Measurements from ENCODE around the gene CCDC138.
"Not testable (repeated sequence)": the region's sequence is repeated elsewhere in the genome, so short reads cannot be mapped to it uniquely, and the experiment has no call there.

CCDC138 gene

DNA sequence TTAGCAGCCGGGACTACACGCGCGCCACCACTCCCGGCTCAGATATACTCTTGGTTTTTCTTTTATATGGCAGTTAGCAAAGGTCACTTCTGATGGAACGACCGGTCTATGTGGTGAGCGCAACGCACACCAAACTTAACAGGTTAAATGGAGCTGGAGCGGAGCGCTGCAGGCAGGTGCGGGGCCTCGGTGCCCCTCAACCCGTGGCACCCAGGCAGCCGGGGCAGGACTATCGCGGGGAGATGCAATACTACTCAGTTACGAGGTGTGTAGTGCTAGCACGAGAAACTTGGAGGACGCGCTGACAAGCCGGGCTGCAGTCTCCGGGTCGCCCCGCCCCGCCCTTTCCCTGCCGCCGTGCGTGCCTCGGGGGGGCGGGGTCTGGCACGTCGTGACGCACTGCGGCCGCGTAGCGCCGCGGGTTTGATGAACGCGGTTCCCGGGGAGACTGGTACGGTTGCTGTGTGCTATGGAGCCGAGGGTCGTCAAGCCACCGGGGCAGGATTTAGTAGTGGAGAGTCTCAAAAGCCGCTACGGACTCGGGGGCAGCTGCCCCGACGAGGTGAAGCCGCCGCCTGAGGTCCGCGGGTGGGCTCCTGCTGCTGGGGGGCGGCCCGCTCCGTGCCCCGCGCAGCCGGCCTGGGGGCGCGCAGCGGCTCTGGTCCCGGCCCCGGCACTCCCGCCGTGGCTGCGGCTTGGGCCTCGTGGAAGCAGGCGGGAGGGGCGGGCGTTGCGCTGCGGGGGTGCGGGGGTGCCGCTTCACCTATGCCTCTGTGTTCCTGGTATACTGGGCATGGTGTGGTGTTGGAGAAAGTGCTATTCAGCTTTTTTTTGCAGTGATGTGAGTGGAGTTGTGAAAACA, at the start of gene CCDC138:
TSS of gene CCDC138 (plus strand) at position 418 of the 862 bp plus-strand sequence. CDS start at position 470, 52 bp downstream.
- DNase-seq (ENCODE audit: low read depth), result peak; percentile 45

- not testable (repeated sequence) for DNase-seq (ENCODE audit: low read depth)
These were observed 28.6 kb upstream of the CCDC138 start for GRCh38 chr2:108757973-108758372.

DNA sequence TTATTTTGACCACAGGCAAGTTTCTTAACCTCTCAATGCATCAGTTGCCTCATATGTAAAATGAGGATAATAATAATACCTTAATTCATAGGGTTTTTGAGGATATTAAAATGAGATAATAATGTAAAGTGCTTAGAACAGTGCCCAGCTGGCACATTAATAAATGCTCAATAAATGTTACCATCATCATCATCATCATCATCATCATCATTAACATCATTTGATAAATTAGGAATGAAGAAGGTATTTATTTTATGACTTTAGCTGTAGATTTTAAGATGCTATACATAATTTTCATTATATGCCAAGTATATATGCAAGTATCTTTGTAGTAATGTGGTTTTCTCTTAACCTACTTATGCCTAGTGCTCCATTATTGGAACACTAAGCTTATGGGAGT, 24.0 kb upstream of the CCDC138 start:
- DNase-seq (ENCODE audit: low read depth), result not testable (repeated sequence)

DNA sequence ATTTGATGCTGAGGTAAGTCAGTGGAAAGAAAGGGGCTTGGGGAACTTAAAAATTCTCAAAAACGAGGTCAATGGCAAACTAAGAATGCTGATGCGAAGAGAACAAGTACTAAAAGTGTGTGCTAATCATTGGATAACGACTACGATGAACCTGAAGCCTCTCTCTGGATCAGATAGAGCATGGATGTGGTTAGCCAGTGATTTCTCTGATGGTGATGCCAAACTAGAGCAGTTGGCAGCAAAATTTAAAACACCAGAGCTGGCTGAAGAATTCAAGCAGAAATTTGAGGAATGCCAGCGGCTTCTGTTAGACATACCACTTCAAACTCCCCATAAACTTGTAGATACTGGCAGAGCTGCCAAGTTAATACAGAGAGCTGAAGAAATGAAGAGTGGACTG, 19.9 kb upstream of the CCDC138 start:
- DNase-seq (ENCODE audit: low read depth), result not testable (repeated sequence)

- DNase-seq (ENCODE audit: low read depth), result not testable (repeated sequence)
These were observed 18.7 kb upstream of the CCDC138 start for GRCh38 chr2:108767859-108768258.

- no peak for DNase-seq (ENCODE audit: low read depth)
These were observed 10.1 kb upstream of the CCDC138 start for GRCh38 chr2:108776475-108776874.

GRCh38 chr2:108778857-108779256, 7.7 kb upstream of the CCDC138 start:
- DNase-seq (ENCODE audit: low read depth), result no peak

DNA sequence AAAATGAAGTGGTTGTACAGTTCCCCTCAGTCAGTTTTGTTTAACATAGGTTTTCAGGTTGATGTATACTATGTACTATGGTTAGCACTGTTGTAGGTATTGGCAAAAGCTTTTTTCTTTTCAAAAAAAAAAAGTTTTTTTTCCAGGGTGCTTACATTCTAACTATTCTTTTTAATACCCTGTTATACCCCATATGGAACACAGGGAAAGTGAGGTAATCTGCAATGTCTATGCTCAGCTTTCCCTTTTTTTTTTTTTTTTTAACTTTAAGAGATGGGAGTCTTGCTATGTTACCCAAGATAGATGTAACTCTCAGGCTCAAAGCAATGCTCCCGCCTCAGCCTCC, 590 bp upstream of the CCDC138 start:
- no peak for DNase-seq (ENCODE audit: low read depth)

- DNase-seq (ENCODE audit: low read depth), result no peak
These were observed 608 bp downstream of the CCDC138 start for GRCh38 chr2:108787216-108787541.

GRCh38 chr2:108803045-108803736, 16.6 kb downstream of the CCDC138 start:
- DNase-seq (ENCODE audit: low read depth), result no peak

DNA sequence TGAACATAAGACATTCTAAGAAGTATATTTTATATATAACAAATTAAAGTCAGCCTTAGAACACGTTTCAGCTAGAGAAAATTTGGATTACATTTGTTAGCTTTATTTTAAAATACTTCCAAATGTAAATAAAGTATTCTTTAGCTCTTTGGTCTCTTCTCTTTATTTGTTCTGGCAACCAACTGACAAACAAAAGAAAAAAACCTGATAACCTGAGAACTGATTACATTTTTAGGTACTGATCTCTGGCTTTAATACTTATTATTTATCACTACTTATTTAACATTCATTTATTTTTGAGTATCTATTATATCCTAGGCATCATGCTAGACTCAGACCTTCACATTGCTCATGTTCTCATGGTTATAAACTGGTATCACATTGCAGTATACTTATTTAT, 18.5 kb downstream of the CCDC138 start:
- no peak for DNase-seq (ENCODE audit: low read depth)

- DNase-seq (ENCODE audit: low read depth), result no peak
These were observed 19.2 kb downstream of the CCDC138 start for GRCh38 chr2:108805782-108806181.

DNA sequence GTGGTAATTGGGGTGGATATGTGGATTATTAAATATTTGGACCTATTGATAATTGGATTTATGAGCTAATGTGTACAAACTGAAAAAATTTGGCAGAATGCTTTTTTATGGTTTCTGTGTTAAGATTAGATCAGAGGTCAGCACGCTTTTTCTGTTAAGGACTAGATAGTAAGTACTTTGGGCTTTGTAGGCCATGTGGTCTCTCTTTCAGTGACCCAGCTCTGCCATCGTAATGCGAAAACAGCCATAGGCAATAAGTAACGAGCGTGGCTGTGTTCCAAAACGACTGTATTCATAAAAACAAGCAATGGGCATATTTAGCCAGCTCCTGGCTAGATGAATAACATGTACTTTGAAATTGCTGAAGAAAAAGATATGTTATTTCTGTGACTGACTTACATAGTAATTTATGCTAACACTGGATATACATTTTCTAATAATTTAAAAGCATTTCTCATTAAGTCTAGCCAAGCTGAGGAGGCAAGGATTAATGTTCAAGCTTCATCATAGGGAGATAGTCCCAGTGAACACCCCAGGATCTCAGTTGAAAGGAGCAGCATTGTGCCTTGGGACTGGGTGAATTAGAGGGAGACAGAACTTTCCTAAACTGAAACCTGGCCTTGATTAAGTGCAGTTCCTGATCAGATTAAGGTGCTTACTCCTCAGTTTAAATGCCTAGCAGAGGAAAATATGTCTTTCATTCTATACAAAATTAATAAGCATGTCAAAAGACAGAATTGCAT, 20.0 kb downstream of the CCDC138 start:
- no peak for DNase-seq (ENCODE audit: low read depth)

DNA sequence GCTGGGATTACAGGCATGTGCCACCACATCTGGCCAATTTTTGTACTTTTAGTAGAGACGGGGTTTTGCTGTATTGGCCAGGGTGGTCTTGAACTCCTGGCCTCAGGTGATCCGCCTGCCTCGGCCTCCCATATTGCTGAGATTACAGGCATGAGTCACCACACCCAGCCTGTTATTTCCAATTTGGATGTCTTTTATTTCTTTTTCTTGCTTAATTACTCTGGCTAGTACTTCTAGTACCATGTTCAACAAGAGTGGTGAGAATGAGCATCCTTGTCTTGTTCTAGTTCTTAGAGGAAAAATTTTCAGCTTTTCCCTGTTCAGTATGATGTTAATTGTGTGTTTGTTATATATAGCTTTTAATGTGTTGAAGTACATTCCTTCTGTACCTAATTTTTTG, 23.4 kb downstream of the CCDC138 start:
- DNase-seq (ENCODE audit: low read depth), result no peak

- no peak for DNase-seq (ENCODE audit: low read depth)
These were observed 24.7 kb downstream of the CCDC138 start for GRCh38 chr2:108810993-108811957.

DNA sequence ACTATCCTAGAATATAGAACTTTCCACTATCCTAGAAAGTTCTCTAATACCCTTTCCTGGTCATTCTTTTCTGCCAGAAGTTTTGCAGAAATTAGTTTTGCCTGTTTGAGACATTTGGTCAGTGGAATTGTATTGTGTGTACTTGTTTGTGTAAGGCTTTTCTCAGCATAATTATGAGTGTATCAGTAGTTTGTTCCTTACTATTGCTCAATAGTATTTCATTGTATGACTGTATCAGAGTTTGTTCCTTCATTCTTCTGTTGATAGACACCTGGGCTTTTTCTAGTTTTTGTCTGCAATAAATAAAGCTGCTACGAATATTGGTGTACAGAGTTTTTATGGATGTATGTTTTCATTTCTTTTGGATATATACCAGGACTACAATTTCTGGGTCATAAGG, 27.2 kb downstream of the CCDC138 start:
- DNase-seq (ENCODE audit: low read depth), result no peak

DNA sequence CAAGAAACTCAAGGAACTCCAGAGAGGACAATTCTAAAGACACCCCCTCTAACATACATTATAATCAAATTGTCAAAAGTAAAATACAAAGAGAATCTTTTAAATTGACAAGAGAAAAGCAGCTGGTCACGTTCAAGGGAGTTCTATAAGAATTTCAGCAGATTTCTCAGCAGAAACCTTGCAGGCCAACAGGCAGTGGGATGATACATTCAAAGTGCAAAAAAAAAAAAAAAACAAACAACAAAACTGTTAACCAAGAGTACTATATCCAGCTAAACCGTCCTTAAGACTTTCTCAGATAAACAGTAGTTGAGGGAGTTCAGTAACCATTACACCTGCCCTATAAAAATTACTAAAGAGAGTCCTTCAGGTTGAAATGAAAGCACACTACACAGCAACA, 33.9 kb downstream of the CCDC138 start:
- no peak for DNase-seq (ENCODE audit: low read depth)

DNA sequence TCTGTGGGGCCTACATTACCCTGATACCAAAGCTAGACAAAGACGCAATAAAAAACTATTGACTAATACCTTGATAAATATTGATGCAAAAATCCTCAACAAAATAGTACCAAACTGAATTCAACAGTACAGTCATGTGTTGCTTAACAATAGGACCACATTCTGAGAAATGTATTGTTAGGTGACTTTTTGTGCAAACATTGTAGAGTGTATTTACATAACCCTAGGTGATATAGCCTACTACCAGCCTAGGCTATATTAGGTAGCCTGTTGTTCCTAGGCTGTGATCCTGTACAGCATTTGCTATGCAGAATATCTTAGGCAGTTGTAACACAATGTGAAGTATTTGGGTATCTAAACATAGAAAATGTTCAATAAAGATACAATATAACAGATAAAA, 36.7 kb downstream of the CCDC138 start:
- DNase-seq (ENCODE audit: low read depth), result no peak

GRCh38 chr2:108824316-108825070, 37.9 kb downstream of the CCDC138 start:
- DNase-seq (ENCODE audit: low read depth), result no peak

GRCh38 chr2:108825254-108825653, 38.7 kb downstream of the CCDC138 start:
- DNase-seq (ENCODE audit: low read depth), result no peak

- DNase-seq (ENCODE audit: low read depth), result no peak
These were observed 39.2 kb downstream of the CCDC138 start for GRCh38 chr2:108825736-108826135.

All from HS-5 (cell line).